Keratinocyte (primary cell): ENCODE data around the gene ULK4.

ENCODE experiments used
- CTCF ChIP-seq, 3 experiments: IDR thresholded peaks in 1 of 3; conservative IDR thresholded peaks in 1 of 3; optimal IDR thresholded peaks in 1 of 3; 2 replicates in 2 of 3; 3 replicates in 1 of 3; pipeline versions ENCODE3 to v1.5.1; 2011; ENCODE audit warnings: low read length in 3 of 3, mild to moderate bottlenecking in 3 of 3, moderate library complexity in 2 of 3, control low read depth in 1 of 3, inconsistent platforms in 1 of 3; ENCODE audit not compliant: insufficient read depth in 2 of 3; ENCODE audit errors: extremely low read depth in 1 of 3
- EZH2 ChIP-seq: IDR thresholded peaks from one replicate; pipeline ENCODE4 v1.6.1; 2012; ENCODE audit warnings: inconsistent platforms, mild to moderate bottlenecking, low read length, moderate library complexity

DNA sequence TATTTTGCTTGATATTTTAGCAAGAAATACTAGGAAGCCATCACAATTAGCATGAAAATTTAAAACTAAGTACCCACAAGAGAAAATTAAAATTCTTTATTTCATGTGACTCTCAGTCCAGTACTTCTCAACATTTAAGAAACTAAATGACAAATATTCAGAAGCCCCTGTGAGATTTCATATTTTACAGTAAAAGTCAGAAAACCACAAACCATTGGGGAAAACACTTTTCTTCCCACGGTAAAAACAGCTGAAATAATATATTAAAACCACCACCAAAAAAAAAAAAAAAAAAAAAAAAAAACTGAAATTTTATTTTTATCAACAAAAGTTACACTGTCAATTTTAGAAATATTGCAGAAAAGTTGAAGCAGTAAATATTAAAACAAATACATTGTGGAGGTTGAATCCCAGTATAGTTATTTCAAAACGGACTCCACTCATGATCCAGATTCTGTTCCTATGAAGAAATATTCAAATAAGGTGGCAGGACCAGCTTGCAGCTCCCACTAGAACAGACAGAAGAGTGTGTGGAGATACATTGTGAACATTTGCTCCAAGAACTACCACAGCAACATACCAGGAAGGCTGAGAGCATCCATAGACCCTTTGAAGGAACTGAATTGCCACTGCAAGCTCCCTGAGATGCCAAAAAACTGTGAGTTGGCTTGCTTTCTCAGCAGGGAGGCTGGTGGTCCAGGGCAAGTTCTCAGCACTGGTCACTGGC, 454.4 kb downstream of the ULK4 start:
- TF ChIP-seq CTCF (optimal IDR thresholded peaks at IDR 0.05 in 1 of 3, IDR thresholded peaks at IDR 0.05 in 1 of 3, conservative IDR thresholded peaks at IDR 0.05 in 1 of 3; ENCODE audit: extremely low read depth in 1 of 3, insufficient read depth in 2 of 3, low read length in 3 of 3) (no peak), EZH2 (no peak)
